Stimulated activated CD8-positive, alpha-beta memory T cell treated with anti-CD3 and anti-CD28 coated beads, Interleukin-4, amount 100 ng/mL, for 1 hour (primary cell): ENCODE measurements around the gene ZNF516.

ENCODE experiments used
- DNase-seq, 2 donors: peaks; one replicate each; pipeline ENCODE4 v3.0.0-alpha.2; 2020; ENCODE audit warnings: low read depth in 2 of 2, low spot score in 1 of 2

The ZNF516 gene

GRCh38 chr18:76425146-76426131 is 69.6 kb downstream of the ZNF516 start:
- no peak for DNase-seq

GRCh38 chr18:76422838-76423237 is 72.2 kb downstream of the ZNF516 start:
- DNase-seq: no peak

- DNase-seq: no peak
Measured at GRCh38 chr18:76422121-76422520, 72.9 kb downstream of the ZNF516 start.

GRCh38 chr18:76421685-76422078 is 73.4 kb downstream of the ZNF516 start:
- DNase-seq: no peak

GRCh38 chr18:76420898-76421684 is 74.0 kb downstream of the ZNF516 start:
- DNase-seq: no peak

GRCh38 chr18:76419811-76420210 is 75.2 kb downstream of the ZNF516 start:
- no peak for DNase-seq

- no peak for DNase-seq
Measured at GRCh38 chr18:76416911-76417310, 78.1 kb downstream of the ZNF516 start.

- DNase-seq: peak in 1 of 2 donors; percentile 9
Measured at GRCh38 chr18:76414936-76415621, 80.0 kb downstream of the ZNF516 start.

GRCh38 chr18:76412818-76413565 is 82.0 kb downstream of the ZNF516 start:
- DNase-seq: no peak

- DNase-seq: no peak
Measured at GRCh38 chr18:76412010-76412817, 82.8 kb downstream of the ZNF516 start.

GRCh38 chr18:76410660-76411417 is 84.2 kb downstream of the ZNF516 start:
- DNase-seq: no peak

GRCh38 chr18:76410033-76410432 is 85.0 kb downstream of the ZNF516 start:
- no peak for DNase-seq

GRCh38 chr18:76408480-76409067 is 86.5 kb downstream of the ZNF516 start:
- no peak for DNase-seq

GRCh38 chr18:76407681-76408080 is 87.4 kb downstream of the ZNF516 start:
- DNase-seq: no peak

- no peak for DNase-seq
Measured at GRCh38 chr18:76406791-76407190, 88.3 kb downstream of the ZNF516 start.

GRCh38 chr18:76405681-76406356 is 89.2 kb downstream of the ZNF516 start:
- peak in 1 of 2 donors; percentile 48 for DNase-seq

- DNase-seq: no peak
Measured at GRCh38 chr18:76405280-76405679, 89.8 kb downstream of the ZNF516 start.

- no peak for DNase-seq
Measured at GRCh38 chr18:76404345-76404831, 90.7 kb downstream of the ZNF516 start.
